GM12878 (cell line): ENCODE data around the gene TTLL3. TPM values are rescaled to one million over a fixed set of nuclear protein-coding genes. Genes with fewer than 3 reads are reported as not detected.

Experiments
- CHD4 ChIP-seq: fragments of 200-600 bp; sonication (generic); IDR thresholded peaks from 2 replicates; pipeline ENCODE4 v1.6.1; 2016; ENCODE audit warnings: mild to moderate bottlenecking
- HCFC1 ChIP-seq: fragments of 150-350 bp; IDR thresholded peaks from 2 replicates; pipeline ENCODE4 v1.6.1; 2014; ENCODE audit warnings: low read length
- IKZF2 ChIP-seq, 2 experiments: fragments of 450-650 bp; IDR thresholded peaks; 2 replicates each; pipeline ENCODE4 v1.6.1; 2017; ENCODE audit warnings: mild to moderate bottlenecking in 2 of 2, moderate library complexity in 2 of 2
- LARP7 ChIP-seq: fragments of 450-650 bp; IDR thresholded peaks from 2 replicates; pipeline ENCODE4 v1.6.1; 2017; ENCODE audit warnings: mild to moderate bottlenecking
- NR2C1 ChIP-seq: fragments of 450-650 bp; IDR thresholded peaks from 2 replicates; pipeline ENCODE4 v1.6.1; 2017; ENCODE audit warnings: antibody characterized with exemption, mild to moderate bottlenecking, moderate library complexity
- NR2C2 ChIP-seq: IDR thresholded peaks from 2 replicates; pipeline ENCODE4 v1.6.1; 2011; ENCODE audit warnings: borderline replicate concordance, low read depth; ENCODE audit not compliant: control insufficient read depth, insufficient read length
- RAD21 ChIP-seq: IDR thresholded peaks from 2 replicates; pipeline ENCODE4 v1.6.1; 2011; ENCODE audit warnings: mild to moderate bottlenecking, low read depth, low read length, moderate library complexity; ENCODE audit not compliant: insufficient read depth
- SIX5 ChIP-seq: IDR thresholded peaks from 2 replicates; pipeline ENCODE4 v1.6.1; 2011; ENCODE audit warnings: mild to moderate bottlenecking, low read depth, low read length, moderate library complexity; ENCODE audit not compliant: severe bottlenecking
- ZNF24 ChIP-seq: fragments of 450-650 bp; IDR thresholded peaks from 2 replicates; pipeline ENCODE4 v1.6.1; 2017; ENCODE audit warnings: antibody characterized with exemption, mild to moderate bottlenecking
- polyA plus RNA-seq, 11 experiments: library from polyadenylated mRNA; depleted of rRNA in 4 of 11; unstranded in 6 of 11; stranded (reverse) in 5 of 11; fragments of >200 nt; fragmentation: Nextera tagmentation in 4 of 11; fragmentation: Illumina TruSeq in 1 of 11; extraction: Ambion mirVana in 4 of 11; extraction: Trizol in 1 of 11; gene quantifications; 1 replicate in 1 of 11; 2 replicates in 10 of 11; pipeline versions ENCODE4 v1.2.1 to v1.2.3, GENCODE V29; 2011 to 2016; ENCODE audit warnings: inconsistent platforms in 2 of 11, missing spikeins in 2 of 11, low read depth in 1 of 11
- total RNA-seq, 4 experiments: library from RNA; depleted of rRNA in 3 of 4; stranded (reverse); fragments of >200 nt in 3 of 4; fragmentation: Illumina TruSeq in 1 of 4; extraction: Trizol in 1 of 4; gene quantifications; 2 replicates each; pipeline versions ENCODE4 v1.2.1 to v1.2.3, GENCODE V29; 2013 to 2021
- TF ChIP-seq, protein P1 (sequence below): fragments of 450-650 bp; formaldehyde crosslinking; IDR thresholded peaks from 2 replicates; pipeline ENCODE4 v1.4.0; 2020; ENCODE audit warnings: mild to moderate bottlenecking, moderate library complexity
- TF ChIP-seq, protein P2 (sequence below): fragments of 450-650 bp; formaldehyde crosslinking; IDR thresholded peaks from 2 replicates; pipeline ENCODE4 v1.4.0; 2022; ENCODE audit warnings: mild to moderate bottlenecking, moderate library complexity
- TF ChIP-seq, protein P3 (sequence below): fragments of 450-650 bp; IDR thresholded peaks from 2 replicates; pipeline ENCODE4 v1.6.1; 2017; ENCODE audit warnings: mild to moderate bottlenecking
- TF ChIP-seq, protein P4 (sequence below), 3 experiments: IDR thresholded peaks in 2 of 3; conservative IDR thresholded peaks in 1 of 3; 2 replicates each; pipeline ENCODE4 v1.5.1; 2011; ENCODE audit warnings: low read depth in 3 of 3, low read length in 3 of 3, mild to moderate bottlenecking in 3 of 3, control low read depth in 2 of 3, moderate library complexity in 2 of 3, inconsistent platforms in 1 of 3, mixed read lengths in 1 of 3; ENCODE audit not compliant: control insufficient read depth in 2 of 3, insufficient read depth in 1 of 3; ENCODE audit errors: extremely low read depth in 1 of 3
- TF ChIP-seq, protein P5 (sequence below): fragments of 450-650 bp; IDR thresholded peaks from 2 replicates; pipeline ENCODE4 v1.6.1; 2017; ENCODE audit warnings: mild to moderate bottlenecking, low read depth, inconsistent platforms; ENCODE audit not compliant: poor library complexity, severe bottlenecking

The TTLL3 gene
- total and polyA plus RNA-seq, 10 of the 15 experiments (the other 5 are each of a cell fraction or from before 2014, with no cell fraction given), result 4.2 to 51.3 (median 18.9) TPM

DNA sequence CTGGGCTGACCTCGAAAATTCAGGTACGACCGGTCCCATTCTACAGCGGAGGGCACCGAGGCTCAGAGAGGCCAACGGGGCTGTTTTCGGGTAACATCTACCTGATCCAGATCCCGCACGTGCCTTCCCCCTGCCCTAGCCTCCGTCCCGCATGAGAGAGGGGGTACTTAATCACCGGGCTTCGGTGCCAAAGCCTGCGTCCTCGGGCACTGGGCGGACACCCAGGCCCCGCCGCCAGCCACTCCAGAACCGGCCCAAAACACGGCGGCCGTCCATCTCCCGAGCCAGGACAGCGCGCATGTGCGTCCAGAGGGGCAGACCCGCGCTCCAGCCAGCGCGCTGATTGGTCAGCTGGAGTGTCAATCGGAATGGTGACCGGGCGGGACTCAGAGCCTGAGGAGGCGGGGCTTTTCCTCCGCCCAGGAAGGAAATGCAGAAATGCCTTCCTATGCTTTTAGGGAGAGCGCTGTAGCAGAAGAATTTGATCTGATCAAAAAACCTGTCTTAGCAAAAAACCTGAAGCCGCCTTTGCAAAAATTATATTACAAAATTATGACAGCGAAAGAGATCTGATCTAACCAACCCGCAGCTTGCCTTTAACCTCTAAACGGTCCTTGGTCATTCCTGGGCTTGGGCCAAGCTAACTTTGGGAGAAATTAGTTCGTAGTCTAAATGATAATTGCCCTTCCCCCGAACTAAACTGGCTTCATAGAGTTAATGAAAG lies 33.8 kb downstream of the TTLL3 start, which contains the start of gene RPUSD3 (continued):
- TF ChIP-seq, protein P1, sequence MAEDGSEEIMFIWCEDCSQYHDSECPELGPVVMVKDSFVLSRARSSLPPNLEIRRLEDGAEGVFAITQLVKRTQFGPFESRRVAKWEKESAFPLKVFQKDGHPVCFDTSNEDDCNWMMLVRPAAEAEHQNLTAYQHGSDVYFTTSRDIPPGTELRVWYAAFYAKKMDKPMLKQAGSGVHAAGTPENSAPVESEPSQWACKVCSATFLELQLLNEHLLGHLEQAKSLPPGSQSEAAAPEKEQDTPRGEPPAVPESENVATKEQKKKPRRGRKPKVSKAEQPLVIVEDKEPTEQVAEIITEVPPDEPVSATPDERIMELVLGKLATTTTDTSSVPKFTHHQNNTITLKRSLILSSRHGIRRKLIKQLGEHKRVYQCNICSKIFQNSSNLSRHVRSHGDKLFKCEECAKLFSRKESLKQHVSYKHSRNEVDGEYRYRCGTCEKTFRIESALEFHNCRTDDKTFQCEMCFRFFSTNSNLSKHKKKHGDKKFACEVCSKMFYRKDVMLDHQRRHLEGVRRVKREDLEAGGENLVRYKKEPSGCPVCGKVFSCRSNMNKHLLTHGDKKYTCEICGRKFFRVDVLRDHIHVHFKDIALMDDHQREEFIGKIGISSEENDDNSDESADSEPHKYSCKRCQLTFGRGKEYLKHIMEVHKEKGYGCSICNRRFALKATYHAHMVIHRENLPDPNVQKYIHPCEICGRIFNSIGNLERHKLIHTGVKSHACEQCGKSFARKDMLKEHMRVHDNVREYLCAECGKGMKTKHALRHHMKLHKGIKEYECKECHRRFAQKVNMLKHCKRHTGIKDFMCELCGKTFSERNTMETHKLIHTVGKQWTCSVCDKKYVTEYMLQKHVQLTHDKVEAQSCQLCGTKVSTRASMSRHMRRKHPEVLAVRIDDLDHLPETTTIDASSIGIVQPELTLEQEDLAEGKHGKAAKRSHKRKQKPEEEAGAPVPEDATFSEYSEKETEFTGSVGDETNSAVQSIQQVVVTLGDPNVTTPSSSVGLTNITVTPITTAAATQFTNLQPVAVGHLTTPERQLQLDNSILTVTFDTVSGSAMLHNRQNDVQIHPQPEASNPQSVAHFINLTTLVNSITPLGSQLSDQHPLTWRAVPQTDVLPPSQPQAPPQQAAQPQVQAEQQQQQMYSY, result no peak
- TF ChIP-seq ZNF24, result no peak
- TF ChIP-seq LARP7, result no peak; the same call in 1 of the 2 replicates
- TF ChIP-seq, protein P2, sequence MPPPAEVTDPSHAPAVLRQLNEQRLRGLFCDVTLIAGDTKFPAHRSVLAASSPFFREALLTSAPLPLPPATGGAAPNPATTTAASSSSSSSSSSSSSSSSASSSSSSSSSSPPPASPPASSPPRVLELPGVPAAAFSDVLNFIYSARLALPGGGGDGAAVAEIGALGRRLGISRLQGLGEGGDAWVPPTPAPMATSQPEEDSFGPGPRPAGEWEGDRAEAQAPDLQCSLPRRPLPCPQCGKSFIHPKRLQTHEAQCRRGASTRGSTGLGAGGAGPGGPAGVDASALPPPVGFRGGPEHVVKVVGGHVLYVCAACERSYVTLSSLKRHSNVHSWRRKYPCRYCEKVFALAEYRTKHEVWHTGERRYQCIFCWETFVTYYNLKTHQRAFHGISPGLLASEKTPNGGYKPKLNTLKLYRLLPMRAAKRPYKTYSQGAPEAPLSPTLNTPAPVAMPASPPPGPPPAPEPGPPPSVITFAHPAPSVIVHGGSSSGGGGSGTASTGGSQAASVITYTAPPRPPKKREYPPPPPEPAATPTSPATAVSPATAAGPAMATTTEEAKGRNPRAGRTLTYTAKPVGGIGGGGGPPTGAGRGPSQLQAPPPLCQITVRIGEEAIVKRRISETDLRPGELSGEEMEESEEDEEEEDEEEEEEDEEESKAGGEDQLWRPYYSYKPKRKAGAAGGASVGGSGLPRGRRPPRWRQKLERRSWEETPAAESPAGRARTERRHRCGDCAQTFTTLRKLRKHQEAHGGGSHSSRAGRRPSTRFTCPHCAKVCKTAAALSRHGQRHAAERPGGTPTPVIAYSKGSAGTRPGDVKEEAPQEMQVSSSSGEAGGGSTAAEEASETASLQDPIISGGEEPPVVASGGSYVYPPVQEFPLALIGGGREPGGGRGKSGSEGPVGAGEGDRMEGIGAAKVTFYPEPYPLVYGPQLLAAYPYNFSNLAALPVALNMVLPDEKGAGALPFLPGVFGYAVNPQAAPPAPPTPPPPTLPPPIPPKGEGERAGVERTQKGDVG (CRISPR knock-in tag), result no peak
- TF ChIP-seq NR2C2, result no peak
- no peak for TF ChIP-seq HCFC1
- TF ChIP-seq, protein P3, sequence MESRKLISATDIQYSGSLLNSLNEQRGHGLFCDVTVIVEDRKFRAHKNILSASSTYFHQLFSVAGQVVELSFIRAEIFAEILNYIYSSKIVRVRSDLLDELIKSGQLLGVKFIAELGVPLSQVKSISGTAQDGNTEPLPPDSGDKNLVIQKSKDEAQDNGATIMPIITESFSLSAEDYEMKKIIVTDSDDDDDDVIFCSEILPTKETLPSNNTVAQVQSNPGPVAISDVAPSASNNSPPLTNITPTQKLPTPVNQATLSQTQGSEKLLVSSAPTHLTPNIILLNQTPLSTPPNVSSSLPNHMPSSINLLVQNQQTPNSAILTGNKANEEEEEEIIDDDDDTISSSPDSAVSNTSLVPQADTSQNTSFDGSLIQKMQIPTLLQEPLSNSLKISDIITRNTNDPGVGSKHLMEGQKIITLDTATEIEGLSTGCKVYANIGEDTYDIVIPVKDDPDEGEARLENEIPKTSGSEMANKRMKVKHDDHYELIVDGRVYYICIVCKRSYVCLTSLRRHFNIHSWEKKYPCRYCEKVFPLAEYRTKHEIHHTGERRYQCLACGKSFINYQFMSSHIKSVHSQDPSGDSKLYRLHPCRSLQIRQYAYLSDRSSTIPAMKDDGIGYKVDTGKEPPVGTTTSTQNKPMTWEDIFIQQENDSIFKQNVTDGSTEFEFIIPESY, result no peak
- TF ChIP-seq RAD21, result no peak
- TF ChIP-seq NR2C1, result no peak
- no peak for TF ChIP-seq SIX5
- TF ChIP-seq, protein P4, sequence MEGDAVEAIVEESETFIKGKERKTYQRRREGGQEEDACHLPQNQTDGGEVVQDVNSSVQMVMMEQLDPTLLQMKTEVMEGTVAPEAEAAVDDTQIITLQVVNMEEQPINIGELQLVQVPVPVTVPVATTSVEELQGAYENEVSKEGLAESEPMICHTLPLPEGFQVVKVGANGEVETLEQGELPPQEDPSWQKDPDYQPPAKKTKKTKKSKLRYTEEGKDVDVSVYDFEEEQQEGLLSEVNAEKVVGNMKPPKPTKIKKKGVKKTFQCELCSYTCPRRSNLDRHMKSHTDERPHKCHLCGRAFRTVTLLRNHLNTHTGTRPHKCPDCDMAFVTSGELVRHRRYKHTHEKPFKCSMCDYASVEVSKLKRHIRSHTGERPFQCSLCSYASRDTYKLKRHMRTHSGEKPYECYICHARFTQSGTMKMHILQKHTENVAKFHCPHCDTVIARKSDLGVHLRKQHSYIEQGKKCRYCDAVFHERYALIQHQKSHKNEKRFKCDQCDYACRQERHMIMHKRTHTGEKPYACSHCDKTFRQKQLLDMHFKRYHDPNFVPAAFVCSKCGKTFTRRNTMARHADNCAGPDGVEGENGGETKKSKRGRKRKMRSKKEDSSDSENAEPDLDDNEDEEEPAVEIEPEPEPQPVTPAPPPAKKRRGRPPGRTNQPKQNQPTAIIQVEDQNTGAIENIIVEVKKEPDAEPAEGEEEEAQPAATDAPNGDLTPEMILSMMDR (IDR thresholded peaks at IDR 0.05 in 2 of 3, conservative IDR thresholded peaks at IDR 0.05 in 1 of 3; ENCODE audit: control insufficient read depth in 2 of 3, extremely low read depth in 1 of 3, insufficient read depth in 1 of 3, low read depth in 3 of 3, low read length in 3 of 3), result no peak
- TF ChIP-seq, protein P5, sequence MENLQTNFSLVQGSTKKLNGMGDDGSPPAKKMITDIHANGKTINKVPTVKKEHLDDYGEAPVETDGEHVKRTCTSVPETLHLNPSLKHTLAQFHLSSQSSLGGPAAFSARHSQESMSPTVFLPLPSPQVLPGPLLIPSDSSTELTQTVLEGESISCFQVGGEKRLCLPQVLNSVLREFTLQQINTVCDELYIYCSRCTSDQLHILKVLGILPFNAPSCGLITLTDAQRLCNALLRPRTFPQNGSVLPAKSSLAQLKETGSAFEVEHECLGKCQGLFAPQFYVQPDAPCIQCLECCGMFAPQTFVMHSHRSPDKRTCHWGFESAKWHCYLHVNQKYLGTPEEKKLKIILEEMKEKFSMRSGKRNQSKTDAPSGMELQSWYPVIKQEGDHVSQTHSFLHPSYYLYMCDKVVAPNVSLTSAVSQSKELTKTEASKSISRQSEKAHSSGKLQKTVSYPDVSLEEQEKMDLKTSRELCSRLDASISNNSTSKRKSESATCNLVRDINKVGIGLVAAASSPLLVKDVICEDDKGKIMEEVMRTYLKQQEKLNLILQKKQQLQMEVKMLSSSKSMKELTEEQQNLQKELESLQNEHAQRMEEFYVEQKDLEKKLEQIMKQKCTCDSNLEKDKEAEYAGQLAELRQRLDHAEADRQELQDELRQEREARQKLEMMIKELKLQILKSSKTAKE, result peak; percentile 51
- 0 out of 4 replicates have a peak, but pooled peaks have one; percentile 4 to 14 for TF ChIP-seq IKZF2 (IDR thresholded peaks at IDR 0.05)
- no peak for TF ChIP-seq CHD4
